BLaER1 (cell line): ENCODE data around the gene SMARCC1.
A peak's percentile ranks its signal among the peaks of the same experiment; 100 is the strongest.
"Not testable (repeated sequence)": the region's sequence is repeated elsewhere in the genome, so short reads cannot be mapped to it uniquely, and the experiment has no call there.

Source experiments
- H3K27ac ChIP-seq: shearing (Covaris generic); formaldehyde crosslinking; 2 replicates; pipeline ENCODE4 v1.8.1; 2022
- H3K27me3 ChIP-seq: shearing (Covaris generic); formaldehyde crosslinking; 2 replicates; pipeline ENCODE4 v1.8.1; 2022
- H3K36me3 ChIP-seq: shearing (Covaris generic); formaldehyde crosslinking; 2 replicates; pipeline ENCODE4 v1.8.1; 2022
- H3K4me1 ChIP-seq: shearing (Covaris generic); formaldehyde crosslinking; 2 replicates; pipeline ENCODE4 v1.8.1; 2022
- H3K4me2 ChIP-seq: shearing (Covaris generic); formaldehyde crosslinking; 2 replicates; pipeline ENCODE4 v1.8.1; 2022
- H3K4me3 ChIP-seq: shearing (Covaris generic); formaldehyde crosslinking; 2 replicates; pipeline ENCODE4 v1.8.1; 2022
- H3K9ac ChIP-seq: shearing (Covaris generic); formaldehyde crosslinking; 2 replicates; pipeline ENCODE4 v1.8.1; 2022
- H3K9me3 ChIP-seq: shearing (Covaris generic); formaldehyde crosslinking; 2 replicates; pipeline ENCODE4 v1.8.1; 2022
- H4K20me1 ChIP-seq: shearing (Covaris generic); formaldehyde crosslinking; 2 replicates; pipeline ENCODE4 v1.8.1; 2022
- Cebpa-rat ChIP-seq: shearing (Covaris generic); IDR thresholded peaks from 2 replicates; pipeline ENCODE4 v1.8.1; 2022

Gene SMARCC1

GRCh38 chr3:47778746-47779145 lies 2.9 kb downstream of the SMARCC1 start:
- TF ChIP-seq Cebpa-rat, result no peak
- peaks cover 44% of the 10 kb centered on the region for H3K4me1 ChIP-seq
- no peaks in the 10 kb centered on the region for H3K27me3 ChIP-seq
- H3K36me3 ChIP-seq, result peaks cover 43% of the 10 kb centered on the region
- H3K9ac ChIP-seq, result peak overlapping the region; percentile 100; the same call in 1 of the 2 replicates
- H3K4me3 ChIP-seq, result peak overlapping the region; percentile 98
- H4K20me1 ChIP-seq, result peaks cover 70% of the 10 kb centered on the region
- H3K4me2 ChIP-seq, result peak overlapping the region; percentile 92
- H3K27ac ChIP-seq, result peak overlapping the region; percentile 18; the same call in 1 of the 2 replicates
- no peaks in the 10 kb centered on the region for H3K9me3 ChIP-seq

- no peak for TF ChIP-seq Cebpa-rat
- peaks cover 8% of the 10 kb centered on the region for H3K4me1 ChIP-seq
- no peaks in the 10 kb centered on the region for H3K9me3 ChIP-seq
- H3K36me3 ChIP-seq, result peaks cover 93% of the 10 kb centered on the region
- H3K4me3 ChIP-seq, result no peak overlapping the region
- no peak overlapping the region for H3K4me2 ChIP-seq
- H3K9ac ChIP-seq, result no peak overlapping the region
- peaks cover 100% of the 10 kb centered on the region for H4K20me1 ChIP-seq
- H3K27me3 ChIP-seq, result no peaks in the 10 kb centered on the region
- H3K27ac ChIP-seq, result no peak overlapping the region
These were observed 8.9 kb downstream of the SMARCC1 start for GRCh38 chr3:47772788-47773187.

- Histone ChIP-seq H3K27ac (no peak overlapping the region), H3K4me2 (no peak overlapping the region), H3K4me3 (no peak overlapping the region), H4K20me1 (peaks cover 100% of the 10 kb centered on the region), H3K27me3 (no peaks in the 10 kb centered on the region), H3K9me3 (no peaks in the 10 kb centered on the region), H3K4me1 (peaks cover 3% of the 10 kb centered on the region; the same call in 1 of the 2 replicates), H3K9ac (no peak overlapping the region), H3K36me3 (peaks cover 93% of the 10 kb centered on the region)
- no peak for TF ChIP-seq Cebpa-rat
These were observed 9.6 kb downstream of the SMARCC1 start for GRCh38 chr3:47772047-47772446.

GRCh38 chr3:47766186-47766585 lies 15.5 kb downstream of the SMARCC1 start:
- Histone ChIP-seq H3K9ac (no peak overlapping the region), H4K20me1 (peaks cover 100% of the 10 kb centered on the region), H3K4me3 (no peak overlapping the region), H3K27ac (no peak overlapping the region), H3K27me3 (no peaks in the 10 kb centered on the region), H3K4me1 (no peaks in the 10 kb centered on the region), H3K9me3 (no peaks in the 10 kb centered on the region), H3K36me3 (peaks cover 99% of the 10 kb centered on the region), H3K4me2 (no peak overlapping the region)
- TF ChIP-seq Cebpa-rat, result no peak

GRCh38 chr3:47762233-47762632 lies 19.5 kb downstream of the SMARCC1 start:
- peaks cover 100% of the 10 kb centered on the region for H3K36me3 ChIP-seq
- no peaks in the 10 kb centered on the region for H3K9me3 ChIP-seq
- H3K4me1 ChIP-seq, result no peaks in the 10 kb centered on the region
- no peak overlapping the region for H3K4me2 ChIP-seq
- H4K20me1 ChIP-seq, result peaks cover 100% of the 10 kb centered on the region
- H3K27me3 ChIP-seq, result no peaks in the 10 kb centered on the region
- no peak overlapping the region for H3K4me3 ChIP-seq
- TF ChIP-seq Cebpa-rat, result no peak
- H3K9ac ChIP-seq, result no peak overlapping the region
- no peak overlapping the region for H3K27ac ChIP-seq

DNA sequence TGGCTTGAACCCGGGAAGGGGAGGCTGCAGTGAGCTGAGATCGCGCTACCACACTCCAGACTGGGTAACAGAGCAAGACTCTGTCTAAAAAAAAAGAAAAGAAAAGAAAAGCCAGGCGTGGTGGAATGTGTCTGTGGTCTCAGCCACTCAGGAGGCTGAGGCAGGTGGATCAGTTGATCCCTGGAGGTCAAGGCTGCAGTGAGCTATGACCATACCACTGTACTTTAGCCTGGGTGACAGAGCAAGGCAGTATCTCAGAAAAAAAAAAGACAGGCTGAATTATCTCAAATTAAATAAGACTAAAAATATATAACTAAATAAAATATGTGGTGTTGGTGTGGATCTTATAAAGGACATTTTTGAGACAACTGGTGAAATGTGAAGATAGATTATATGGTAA lies 20.6 kb downstream of the SMARCC1 start:
- no peak for TF ChIP-seq Cebpa-rat
- Histone ChIP-seq H3K4me2 (no peak overlapping the region), H3K9ac (no peak overlapping the region), H3K36me3 (peaks cover 100% of the 10 kb centered on the region), H3K27ac (no peak overlapping the region), H3K27me3 (no peaks in the 10 kb centered on the region), H3K4me1 (no peaks in the 10 kb centered on the region), H3K4me3 (no peak overlapping the region), H3K9me3 (no peaks in the 10 kb centered on the region), H4K20me1 (peaks cover 100% of the 10 kb centered on the region)

DNA sequence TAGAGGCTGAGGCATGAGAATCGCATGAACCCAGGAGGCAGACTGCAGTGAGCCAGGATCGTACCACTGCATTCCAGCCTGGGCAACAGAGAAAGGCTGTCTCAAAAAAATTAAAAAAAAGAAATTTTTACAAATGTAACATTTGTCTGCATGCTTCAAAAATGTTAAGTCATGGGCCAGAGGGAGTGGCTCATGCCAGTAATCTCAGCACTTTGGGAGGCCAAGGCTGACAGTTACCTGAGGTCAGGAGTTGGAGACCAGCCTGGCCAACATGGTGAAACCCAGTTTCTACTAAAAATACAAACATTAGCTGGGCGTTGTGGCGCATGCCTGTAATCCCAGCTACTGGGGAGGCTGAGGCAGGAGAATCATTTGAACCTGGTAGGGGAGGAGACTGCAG lies 21.5 kb downstream of the SMARCC1 start:
- H3K36me3 ChIP-seq, result peaks cover 100% of the 10 kb centered on the region
- H4K20me1 ChIP-seq, result peaks cover 100% of the 10 kb centered on the region

GRCh38 chr3:47758261-47759025 lies 23.2 kb downstream of the SMARCC1 start:
- TF ChIP-seq Cebpa-rat, result no peak
- no peaks in the 10 kb centered on the region for H3K4me1 ChIP-seq
- peaks cover 100% of the 10 kb centered on the region for H3K36me3 ChIP-seq
- H3K27ac ChIP-seq, result no peak overlapping the region
- no peaks in the 10 kb centered on the region for H3K9me3 ChIP-seq
- H3K4me2 ChIP-seq, result no peak overlapping the region
- no peaks in the 10 kb centered on the region for H3K27me3 ChIP-seq
- no peak overlapping the region for H3K9ac ChIP-seq
- H3K4me3 ChIP-seq, result no peak overlapping the region
- peaks cover 100% of the 10 kb centered on the region for H4K20me1 ChIP-seq

More for the DNA sequence above, 21.5 kb downstream of the SMARCC1 start:
- H3K9ac ChIP-seq, H3K4me2 ChIP-seq, H3K4me3 ChIP-seq, H3K9me3 ChIP-seq, H3K4me1 ChIP-seq, H3K27ac ChIP-seq, H3K27me3 ChIP-seq: not testable (repeated sequence)

GRCh38 chr3:47752716-47753115 lies 29.0 kb downstream of the SMARCC1 start:
- Histone ChIP-seq H3K4me2 (no peak overlapping the region), H3K9ac (no peak overlapping the region), H3K4me3 (no peak overlapping the region), H3K4me1 (no peaks in the 10 kb centered on the region), H4K20me1 (peaks cover 100% of the 10 kb centered on the region), H3K27ac (no peak overlapping the region), H3K27me3 (no peaks in the 10 kb centered on the region), H3K9me3 (no peaks in the 10 kb centered on the region), H3K36me3 (peaks cover 98% of the 10 kb centered on the region)
- TF ChIP-seq Cebpa-rat, result no peak

GRCh38 chr3:47750811-47751354 lies 30.8 kb downstream of the SMARCC1 start:
- H3K4me2 ChIP-seq, H3K4me3 ChIP-seq, H3K4me1 ChIP-seq, H3K9me3 ChIP-seq, H3K27ac ChIP-seq, H3K27me3 ChIP-seq, H3K9ac ChIP-seq: not testable (repeated sequence)
- Histone ChIP-seq H3K36me3 (peaks cover 98% of the 10 kb centered on the region), H4K20me1 (peaks cover 100% of the 10 kb centered on the region)
